Hepatocyte (in vitro differentiated cells): ENCODE data around the gene TIMM8B.

ENCODE experiments used
- EZH2 ChIP-seq: fragments of 200-600 bp; sonication (generic); IDR thresholded peaks from 2 replicates; pipeline ENCODE4 v1.6.1; 2016; ENCODE audit warnings: antibody characterized with exemption, mild to moderate bottlenecking, borderline replicate concordance
- EZH2phosphoT487 ChIP-seq: fragments of 200-600 bp; sonication (generic); IDR thresholded peaks from one replicate; pipeline ENCODE4 v1.6.1; 2018; ENCODE audit warnings: antibody characterized with exemption, mild to moderate bottlenecking, low read depth, moderate library complexity; ENCODE audit not compliant: unreplicated experiment, severe bottlenecking
- TF ChIP-seq, protein P1 (sequence below): fragments of 200-600 bp; sonication (generic); IDR thresholded peaks from 2 replicates; pipeline ENCODE4 v1.5.1; 2016; ENCODE audit warnings: antibody characterized with exemption, mild to moderate bottlenecking; ENCODE audit not compliant: poor library complexity

DNA sequence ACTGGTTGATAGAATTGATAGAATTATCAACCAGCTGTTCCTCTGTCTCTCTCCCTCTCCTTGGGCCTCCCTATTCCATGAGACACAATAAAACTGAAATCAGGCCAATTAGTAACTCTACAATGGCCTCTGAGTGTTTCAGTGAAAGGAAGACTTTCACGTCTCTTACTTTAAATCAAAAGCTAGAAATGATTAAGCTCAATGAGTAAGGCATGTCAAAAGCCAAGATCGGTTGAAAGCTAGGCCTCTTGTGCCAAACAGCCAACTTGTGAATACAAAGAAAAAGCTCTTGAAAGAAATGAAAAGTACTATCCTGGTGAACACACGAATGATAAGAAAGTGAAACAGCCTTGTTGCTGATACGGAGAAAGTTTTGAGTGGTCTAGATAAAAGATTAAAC lies 29.4 kb downstream of the TIMM8B start:
- TF ChIP-seq EZH2 (no peak), EZH2phosphoT487 (no peak)
- TF ChIP-seq, protein P1, sequence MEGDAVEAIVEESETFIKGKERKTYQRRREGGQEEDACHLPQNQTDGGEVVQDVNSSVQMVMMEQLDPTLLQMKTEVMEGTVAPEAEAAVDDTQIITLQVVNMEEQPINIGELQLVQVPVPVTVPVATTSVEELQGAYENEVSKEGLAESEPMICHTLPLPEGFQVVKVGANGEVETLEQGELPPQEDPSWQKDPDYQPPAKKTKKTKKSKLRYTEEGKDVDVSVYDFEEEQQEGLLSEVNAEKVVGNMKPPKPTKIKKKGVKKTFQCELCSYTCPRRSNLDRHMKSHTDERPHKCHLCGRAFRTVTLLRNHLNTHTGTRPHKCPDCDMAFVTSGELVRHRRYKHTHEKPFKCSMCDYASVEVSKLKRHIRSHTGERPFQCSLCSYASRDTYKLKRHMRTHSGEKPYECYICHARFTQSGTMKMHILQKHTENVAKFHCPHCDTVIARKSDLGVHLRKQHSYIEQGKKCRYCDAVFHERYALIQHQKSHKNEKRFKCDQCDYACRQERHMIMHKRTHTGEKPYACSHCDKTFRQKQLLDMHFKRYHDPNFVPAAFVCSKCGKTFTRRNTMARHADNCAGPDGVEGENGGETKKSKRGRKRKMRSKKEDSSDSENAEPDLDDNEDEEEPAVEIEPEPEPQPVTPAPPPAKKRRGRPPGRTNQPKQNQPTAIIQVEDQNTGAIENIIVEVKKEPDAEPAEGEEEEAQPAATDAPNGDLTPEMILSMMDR = no peak
